Aorta (tissue), 5 donors: ENCODE results near the gene CDPF1. TPM values are rescaled to one million over a fixed set of nuclear protein-coding genes. Genes with fewer than 3 reads are reported as not detected.

Source experiments
- ATAC-seq: fragments of 200-7000 bp; cut with Tn5 transposase; one replicate; pipeline ENCODE4 v1.9.1; 2022; ENCODE audit warnings: moderate library complexity; ENCODE audit not compliant: low FRiP score
- DNase-seq, 2 donors: peaks; one replicate each; pipeline ENCODE4 v3.0.0-alpha.2; 2020
- H3K27ac ChIP-seq, 2 donors: one replicate each; pipeline ENCODE4 v1.5.1; 2013; ENCODE audit warnings: low read length in 2 of 2, mild to moderate bottlenecking in 2 of 2, moderate library complexity in 2 of 2, control low read depth in 1 of 2, inconsistent platforms in 1 of 2, low read depth in 1 of 2
- H3K27me3 ChIP-seq, 2 donors: one replicate each; pipeline ENCODE4 v1.6.1; 2013; ENCODE audit warnings: control low read depth in 1 of 2, low read length in 1 of 2, mild to moderate bottlenecking in 1 of 2, moderate library complexity in 1 of 2; ENCODE audit not compliant: insufficient read depth in 2 of 2, control insufficient read depth in 1 of 2
- H3K36me3 ChIP-seq, 2 donors: one replicate each; pipeline ENCODE4 v1.6.1; 2013; ENCODE audit warnings: control low read depth in 1 of 2, low read length in 1 of 2, mild to moderate bottlenecking in 1 of 2; ENCODE audit not compliant: insufficient read depth in 2 of 2, control insufficient read depth in 1 of 2
- H3K4me1 ChIP-seq, 2 donors: one replicate each; pipeline ENCODE4 v1.6.1; 2013; ENCODE audit warnings: low read length in 2 of 2, control low read depth in 1 of 2, mild to moderate bottlenecking in 1 of 2, moderate library complexity in 1 of 2; ENCODE audit not compliant: insufficient read depth in 2 of 2, control insufficient read depth in 1 of 2
- H3K4me3 ChIP-seq, 2 donors: one replicate each; pipeline ENCODE4 v1.5.1; 2013; ENCODE audit warnings: low read length in 2 of 2, control low read depth in 1 of 2, mild to moderate bottlenecking in 1 of 2
- H3K9me3 ChIP-seq: one replicate; pipeline ENCODE4 v1.6.1; 2013; ENCODE audit warnings: mild to moderate bottlenecking, low read length; ENCODE audit not compliant: control insufficient read depth
- WGBS, 2 donors: extraction: QIAGEN DNeasy Blood & Tissue Kit; methylation state at CpG; one replicate each; pipeline ENCODE4 v1.1.7; 2013; 5-methylcytosine and 5-hydroxymethylcytosine counted together
- intact Hi-C, 2 donors: fragments of 100-400 bp; cut with DNase I; formaldehyde crosslinking; loops; one replicate each; pipeline versions ENCODE4 v1.14.2 to v1.15.0; 2022
- polyA plus RNA-seq, 2 donors: library from polyadenylated mRNA; stranded (reverse); fragments of 200-250 nt; gene quantifications; one replicate each; pipeline ENCODE4 v1.2.3, GENCODE V29; 2013
- total RNA-seq, 2 donors: library from RNA; stranded (reverse); fragmentation: NEBNext Ultra II Directional; extraction: Animal tissue kit (Norgen Biotek cat#: 25700); gene quantifications; one replicate each; pipeline ENCODE4 v1.2.1, GENCODE V29; 2021
- donor health status: healthy with polysubstance abuse.
- donor health status: Bipolar disorder and iron deficiency.
- donor health status: DM: no; HTN: no; CAD: no.
- donor health status: DM: no; HTN: no; CAD: no.
- donor health status: DM: yes; HTN: yes; CAD: no.

CDPF1 gene
- total and polyA plus RNA-seq, 4 donors, result 4.1 to 17.8 (median 9.9) TPM

GRCh38 chr22:46286941-46287872, 37.1 kb upstream of the CDPF1 start:
- intact Hi-C loops, result no loop called here
- DNase-seq (peak in 1 of 2 donors; percentile 59), ATAC-seq (no peak)
- Histone ChIP-seq H3K36me3 (peaks cover 0 to 4% of the 10 kb centered on the region in 2 donors), H3K9me3 (no peaks in the 10 kb centered on the region), H3K27ac (no peak overlapping the region), H3K27me3 (no peaks in the 10 kb centered on the region), H3K4me3 (no peak overlapping the region), H3K4me1 (no peaks in the 10 kb centered on the region)
- 91 to 95% methylated on average over 15 of the region's 15 CpGs for WGBS, 2 donors

GRCh38 chr22:46286006-46286405, 35.9 kb upstream of the CDPF1 start:
- no peak overlapping the region for H3K27ac ChIP-seq
- no peaks in the 10 kb centered on the region for H3K9me3 ChIP-seq
- H3K4me3 ChIP-seq, result no peak overlapping the region
- ATAC-seq (no peak), DNase-seq (no peak)
- H3K36me3 ChIP-seq, result peaks cover 0 to 7% of the 10 kb centered on the region in 2 donors
- WGBS, 2 donors, result 90 to 93% methylated on average over 3 of the region's 3 CpGs
- H3K27me3 ChIP-seq, result no peaks in the 10 kb centered on the region
- no peaks in the 10 kb centered on the region for H3K4me1 ChIP-seq
- intact Hi-C loops, result no loop called here

- H3K4me1 ChIP-seq, result no peaks in the 10 kb centered on the region
- H3K9me3 ChIP-seq, result no peaks in the 10 kb centered on the region
- ATAC-seq, result no peak
- DNase-seq, result no peak
- 94% methylated on average over 13 of the region's 13 CpGs for WGBS, 2 donors
- intact Hi-C loops, result no loop called here
- H3K36me3 ChIP-seq, result peaks cover 0 to 19% of the 10 kb centered on the region in 2 donors
- no peak overlapping the region for H3K4me3 ChIP-seq
- no peaks in the 10 kb centered on the region for H3K27me3 ChIP-seq
- no peak overlapping the region for H3K27ac ChIP-seq
Measured at GRCh38 chr22:46281866-46282678, 32.0 kb upstream of the CDPF1 start.

- peaks cover 0 to 19% of the 10 kb centered on the region in 2 donors for H3K36me3 ChIP-seq
- DNase-seq, result peak in 1 of 2 donors; percentile 42
- no peak for ATAC-seq
- no peak overlapping the region for H3K27ac ChIP-seq
- H3K27me3 ChIP-seq, result no peaks in the 10 kb centered on the region
- H3K4me3 ChIP-seq, result no peak overlapping the region
- intact Hi-C loops, result no loop called here
- H3K4me1 ChIP-seq, result no peaks in the 10 kb centered on the region
- WGBS, 2 donors, result 82 to 85% methylated on average over 19 of the region's 19 CpGs
- H3K9me3 ChIP-seq, result no peaks in the 10 kb centered on the region
Measured at GRCh38 chr22:46280999-46281623, 31.0 kb upstream of the CDPF1 start.

- ATAC-seq, result no peak
- H3K4me3 ChIP-seq, result no peak overlapping the region
- WGBS, 2 donors, result 92 to 94% methylated on average over 12 of the region's 12 CpGs
- H3K36me3 ChIP-seq, result peaks cover 0 to 23% of the 10 kb centered on the region in 2 donors
- H3K4me1 ChIP-seq, result no peaks in the 10 kb centered on the region
- no peak overlapping the region for H3K27ac ChIP-seq
- intact Hi-C loops, result no loop called here
- no peak for DNase-seq
- H3K27me3 ChIP-seq, result no peaks in the 10 kb centered on the region
- H3K9me3 ChIP-seq, result no peaks in the 10 kb centered on the region
Measured at GRCh38 chr22:46280063-46280817, 30.1 kb upstream of the CDPF1 start.

GRCh38 chr22:46278656-46279645, 28.9 kb upstream of the CDPF1 start:
- H3K36me3 ChIP-seq, result peaks cover 0 to 25% of the 10 kb centered on the region in 2 donors
- H3K27me3 ChIP-seq, result no peaks in the 10 kb centered on the region
- intact Hi-C loops, result no loop called here
- H3K9me3 ChIP-seq, result no peaks in the 10 kb centered on the region
- no peaks in the 10 kb centered on the region for H3K4me1 ChIP-seq
- ATAC-seq (no peak), DNase-seq (no peak)
- WGBS, 2 donors, result 91 to 95% methylated on average over 22 of the region's 22 CpGs
- no peak overlapping the region for H3K4me3 ChIP-seq
- H3K27ac ChIP-seq, result no peak overlapping the region

GRCh38 chr22:46276563-46276962, 26.5 kb upstream of the CDPF1 start:
- Histone ChIP-seq H3K4me3 (no peak overlapping the region), H3K27me3 (no peaks in the 10 kb centered on the region), H3K36me3 (peaks cover 0 to 18% of the 10 kb centered on the region in 2 donors), H3K9me3 (no peaks in the 10 kb centered on the region), H3K27ac (no peak overlapping the region), H3K4me1 (no peaks in the 10 kb centered on the region)
- intact Hi-C loops, result no loop called here
- 92 to 97% methylated on average over 7 of the region's 7 CpGs for WGBS, 2 donors
- ATAC-seq, result no peak
- no peak for DNase-seq
